Fibroblast of lung (primary cell): ENCODE results near the gene STEAP1B. TPM values are rescaled to one million over a fixed set of nuclear protein-coding genes. Genes with fewer than 3 reads are reported as not detected.

Experiments used
- DNase-seq, 2 donors: peaks; one replicate each; pipeline versions ENCODE4 v3.0.0 to v3.0.0-alpha.2; 2010; ENCODE audit warnings: low read depth in 2 of 2
- H2AFZ ChIP-seq: 2 replicates; pipeline ENCODE4 v1.5.1; 2012; ENCODE audit warnings: low read length, control low read depth, inconsistent platforms
- H3K27ac ChIP-seq: 2 replicates; pipeline ENCODE4 v1.5.1; 2011; ENCODE audit warnings: low read length, control low read depth; ENCODE audit not compliant: insufficient read depth
- H3K27me3 ChIP-seq: 2 replicates; pipeline ENCODE4 v1.5.1; 2011; ENCODE audit warnings: mild to moderate bottlenecking, low read length; ENCODE audit not compliant: control insufficient read depth, insufficient read depth
- H3K36me3 ChIP-seq: 2 replicates; pipeline ENCODE4 v1.5.1; 2011; ENCODE audit warnings: low read length; ENCODE audit not compliant: control insufficient read depth, insufficient read depth
- H3K4me1 ChIP-seq: 2 replicates; pipeline ENCODE4 v1.5.1; 2011; ENCODE audit warnings: low read length; ENCODE audit not compliant: control insufficient read depth, insufficient read depth; ENCODE audit errors: extremely low read depth
- H3K4me2 ChIP-seq: 2 replicates; pipeline ENCODE4 v1.5.1; 2011; ENCODE audit warnings: low read length, control low read depth; ENCODE audit not compliant: insufficient read depth; ENCODE audit errors: extremely low read depth
- H3K4me3 ChIP-seq, 4 experiments: fragments of 200-600 bp in 1 of 4; sonication (generic) in 1 of 4; replicated peaks in 1 of 4; 2 replicates each; pipeline ENCODE4 v1.5.1; 2011 to 2016; ENCODE audit warnings: low read length in 4 of 4, low read depth in 3 of 4, mild to moderate bottlenecking in 3 of 4, control low read depth in 2 of 4, inconsistent platforms in 1 of 4, mixed read lengths in 1 of 4; ENCODE audit not compliant: insufficient read depth in 1 of 4; ENCODE audit errors: control extremely low read depth in 1 of 4
- H3K79me2 ChIP-seq: 2 replicates; pipeline ENCODE4 v1.5.1; 2012; ENCODE audit warnings: mild to moderate bottlenecking, low read length, inconsistent platforms; ENCODE audit not compliant: control insufficient read depth, insufficient read depth
- H3K9ac ChIP-seq: 2 replicates; pipeline ENCODE4 v1.5.1; 2011; ENCODE audit warnings: mild to moderate bottlenecking, low read length, control low read depth; ENCODE audit not compliant: insufficient read depth
- H3K9me3 ChIP-seq: 2 replicates; pipeline ENCODE4 v1.5.1; 2012; ENCODE audit warnings: low read depth, low read length; ENCODE audit not compliant: control insufficient read depth, insufficient read depth
- H4K20me1 ChIP-seq: 2 replicates; pipeline ENCODE4 v1.5.1; 2011; ENCODE audit warnings: low read length; ENCODE audit not compliant: control insufficient read depth, insufficient read depth; ENCODE audit errors: extremely low read depth
- CTCF ChIP-seq, 2 donors: IDR thresholded peaks in 1 of 2; conservative IDR thresholded peaks in 1 of 2; 1 replicate in 1 of 2; 2 replicates in 1 of 2; pipeline ENCODE4 v1.5.1; 2011 to 2012; ENCODE audit warnings: low read length in 2 of 2, control low read depth in 1 of 2, inconsistent platforms in 1 of 2, low read depth in 1 of 2, mild to moderate bottlenecking in 1 of 2
- EZH2 ChIP-seq: IDR thresholded peaks from 2 replicates; pipeline ENCODE4 v1.5.1; 2012; ENCODE audit warnings: low read length, control low read depth, mild to moderate bottlenecking; ENCODE audit errors: missing control alignments
- polyA plus RNA-seq, 2 donors: library from polyadenylated mRNA; depleted of rRNA in 1 of 2; stranded (reverse) in 1 of 2; unstranded in 1 of 2; fragments of >200 nt; gene quantifications; 2 replicates each; pipeline ENCODE4 v1.2.1, GENCODE V29; 2011 to 2012; ENCODE audit warnings: missing spikeins in 1 of 2
- total RNA-seq: library from RNA; depleted of rRNA; stranded (reverse); fragments of >200 nt; gene quantifications from 2 replicates; pipeline ENCODE4 v1.2.1, GENCODE V29; 2014

STEAP1B gene
- total and polyA plus RNA-seq, 2 donors (not counting 1 experiment from before 2014, with no cell fraction given): 11.4 to 14.7 TPM

- H3K36me3 ChIP-seq: no peaks in the 10 kb centered on the region
- no peak overlapping the region for H3K4me2 ChIP-seq
- no peak for TF ChIP-seq CTCF (conservative IDR thresholded peaks at IDR 0.05 in 1 of 2, IDR thresholded peaks at IDR 0.05 in 1 of 2; ENCODE audit: low read depth in 1 of 2, low read length in 2 of 2)
- no peak for TF ChIP-seq EZH2
- no peak overlapping the region for H3K4me3 ChIP-seq
- H3K4me1 ChIP-seq: no peaks in the 10 kb centered on the region
- H3K27ac ChIP-seq: no peak overlapping the region
- no peaks in the 10 kb centered on the region for H3K27me3 ChIP-seq
- no peak overlapping the region for H2AFZ ChIP-seq
- H4K20me1 ChIP-seq: no peaks in the 10 kb centered on the region
- no peak overlapping the region for H3K9ac ChIP-seq
- no peak for DNase-seq
- H3K79me2 ChIP-seq: no peaks in the 10 kb centered on the region
- no peaks in the 10 kb centered on the region for H3K9me3 ChIP-seq
Measured at GRCh38 chr7:22399091-22399490, 100.9 kb downstream of the STEAP1B start.

GRCh38 chr7:22397981-22398380 lies 102.0 kb downstream of the STEAP1B start:
- Histone ChIP-seq H3K9me3 (no peaks in the 10 kb centered on the region), H3K79me2 (no peaks in the 10 kb centered on the region), H4K20me1 (no peaks in the 10 kb centered on the region), H3K9ac (no peak overlapping the region), H3K27ac (no peak overlapping the region), H3K4me3 (no peak overlapping the region), H3K36me3 (no peaks in the 10 kb centered on the region), H3K4me1 (no peaks in the 10 kb centered on the region), H3K4me2 (no peak overlapping the region), H2AFZ (no peak overlapping the region), H3K27me3 (no peaks in the 10 kb centered on the region)
- peak; percentile 22 to 66 for DNase-seq
- TF ChIP-seq EZH2 (no peak), CTCF (conservative IDR thresholded peaks at IDR 0.05 in 1 of 2, IDR thresholded peaks at IDR 0.05 in 1 of 2; ENCODE audit: low read depth in 1 of 2, low read length in 2 of 2) (no peak)

- H3K4me3 ChIP-seq: no peak overlapping the region
- TF ChIP-seq CTCF (conservative IDR thresholded peaks at IDR 0.05 in 1 of 2, IDR thresholded peaks at IDR 0.05 in 1 of 2; ENCODE audit: low read depth in 1 of 2, low read length in 2 of 2) (no peak), EZH2 (no peak)
- no peaks in the 10 kb centered on the region for H4K20me1 ChIP-seq
- H3K27me3 ChIP-seq: no peaks in the 10 kb centered on the region
- no peak overlapping the region for H2AFZ ChIP-seq
- no peak overlapping the region for H3K9ac ChIP-seq
- DNase-seq: no peak
- no peak overlapping the region for H3K4me2 ChIP-seq
- no peaks in the 10 kb centered on the region for H3K36me3 ChIP-seq
- H3K9me3 ChIP-seq: no peaks in the 10 kb centered on the region
- H3K4me1 ChIP-seq: no peaks in the 10 kb centered on the region
- no peaks in the 10 kb centered on the region for H3K79me2 ChIP-seq
- H3K27ac ChIP-seq: no peak overlapping the region
Measured at GRCh38 chr7:22395222-22395621, 104.8 kb downstream of the STEAP1B start.
